Esophagus squamous epithelium (tissue), 5 donors: ENCODE results near the gene BNIP3. TPM values are rescaled to one million over a fixed set of nuclear protein-coding genes. Genes with fewer than 3 reads are reported as not detected.

Experiments used
- DNase-seq: peaks from one replicate; lab custom pipeline; 2025; lab: John Stamatoyannopoulos, UW
- H3K27ac ChIP-seq, 4 donors: fragments of 200-600 bp; sonication (generic); one replicate each; pipeline ENCODE4 v1.5.1; 2016 to 2019; ENCODE audit warnings: mild to moderate bottlenecking in 1 of 4
- H3K27me3 ChIP-seq, 4 donors: fragments of 200-600 bp; sonication (generic); 1 replicate in 3 of 4; 2 replicates in 1 of 4; pipeline versions ENCODE4 v1.5.1 to v1.6.0; 2017 to 2021; ENCODE audit warnings: antibody characterized with exemption in 1 of 4
- H3K36me3 ChIP-seq, 3 donors: fragments of 200-600 bp; sonication (generic); one replicate each; pipeline ENCODE4 v1.5.1; 2016 to 2019
- H3K4me1 ChIP-seq, 3 donors: fragments of 200-600 bp; sonication (generic); one replicate each; pipeline ENCODE4 v1.5.1; 2017 to 2019
- H3K4me3 ChIP-seq, 4 donors: fragments of 200-600 bp; sonication (generic); 1 replicate in 3 of 4; 2 replicates in 1 of 4; pipeline ENCODE4 v1.5.1; 2016 to 2019; ENCODE audit warnings: mild to moderate bottlenecking in 2 of 4, moderate library complexity in 1 of 4
- H3K9me3 ChIP-seq, 3 donors: fragments of 200-600 bp; sonication (generic); one replicate each; pipeline ENCODE4 v1.5.1; 2016 to 2019
- CTCF ChIP-seq, 6 experiments: fragments of 450-650 bp in 4 of 6; fragments of 200-600 bp in 2 of 6; sonication (generic) in 2 of 6; IDR thresholded peaks; one replicate each; pipeline ENCODE4 v1.5.1; 2016 to 2019; ENCODE audit warnings: antibody characterized with exemption in 6 of 6, mild to moderate bottlenecking in 4 of 6, moderate library complexity in 4 of 6
- POLR2A ChIP-seq, 4 donors: fragments of 450-650 bp; IDR thresholded peaks; one replicate each; pipeline ENCODE4 v1.6.1; 2017; ENCODE audit warnings: antibody characterized with exemption in 4 of 4, mild to moderate bottlenecking in 4 of 4, moderate library complexity in 3 of 4
- WGBS, 2 donors: methylation state at CpG; one replicate each; pipeline ENCODE4 v1.1.5; 2018; 5-methylcytosine and 5-hydroxymethylcytosine counted together
- intact Hi-C: fragments of 100-400 bp; cut with DNase I; formaldehyde crosslinking; loops from one replicate; pipeline ENCODE4 v1.15.0; 2022
- total RNA-seq, 4 donors: library from RNA; depleted of rRNA; stranded (reverse); fragments of >200 nt; gene quantifications; one replicate each; pipeline ENCODE4 v1.1.0, GENCODE V29; 2016
- donor health status: DM: yes; HTN: yes; CAD: no.

Gene BNIP3
- total RNA-seq, 4 donors from 2014 or later, result 35.2 to 83.8 (median 73.9) TPM

GRCh38 chr10:132023092-132023811 is 41.5 kb upstream of the BNIP3 start:
- Histone ChIP-seq H3K4me3 (peak overlapping the region in 3 of 4 donors; percentile 12 to 53 (median 23)), H3K4me1 (peaks cover 0 to 12% (median 8%) of the 10 kb centered on the region in 3 donors), H3K27me3 (peaks cover 0 to 64% (median 0%) of the 10 kb centered on the region in 4 donors), H3K9me3 (no peaks in the 10 kb centered on the region), H3K27ac (no peak overlapping the region), H3K36me3 (no peaks in the 10 kb centered on the region)
- WGBS, 2 donors, result 26 to 44% methylated on average over 12 to 18 of the region's 36 CpGs
- intact Hi-C loops, result loop anchor here (5.0 kb wide), 1 partner anchor 141 kb away; no protein-coding TSS in a partner anchor
- DNase-seq, result peak; percentile 4
- TF ChIP-seq POLR2A (IDR thresholded peaks at IDR 0.05) (no peak), CTCF (IDR thresholded peaks at IDR 0.05) (peak; percentile 59 to 92 (median 86))

GRCh38 chr10:132022241-132022640 is 40.5 kb upstream of the BNIP3 start:
- no peaks in the 10 kb centered on the region for H3K36me3 ChIP-seq
- peaks cover 0 to 12% (median 8%) of the 10 kb centered on the region in 3 donors for H3K4me1 ChIP-seq
- H3K27ac ChIP-seq, result no peak overlapping the region
- WGBS, 2 donors, result 84 to 94% methylated on average over 9 of the region's 18 CpGs
- no peak for DNase-seq
- H3K4me3 ChIP-seq, result no peak overlapping the region
- no peak for TF ChIP-seq CTCF (IDR thresholded peaks at IDR 0.05)
- TF ChIP-seq POLR2A (IDR thresholded peaks at IDR 0.05), result no peak
- no peaks in the 10 kb centered on the region for H3K9me3 ChIP-seq
- intact Hi-C loops, result loop anchor here (5.0 kb wide), 1 partner anchor 140 kb away; no protein-coding TSS in a partner anchor
- peaks cover 0 to 53% (median 0%) of the 10 kb centered on the region in 4 donors for H3K27me3 ChIP-seq

- no peak for TF ChIP-seq CTCF (IDR thresholded peaks at IDR 0.05)
- no peak for TF ChIP-seq POLR2A (IDR thresholded peaks at IDR 0.05)
- no peak overlapping the region for H3K4me3 ChIP-seq
- no peaks in the 10 kb centered on the region for H3K9me3 ChIP-seq
- WGBS, 2 donors, result 73 to 91% methylated on average over 4 to 11 of the region's 16 CpGs
- no peak overlapping the region for H3K27ac ChIP-seq
- H3K27me3 ChIP-seq, result peaks cover 0 to 47% (median 0%) of the 10 kb centered on the region in 4 donors
- DNase-seq, result no peak
- H3K36me3 ChIP-seq, result no peaks in the 10 kb centered on the region
- H3K4me1 ChIP-seq, result peaks cover 0 to 12% (median 8%) of the 10 kb centered on the region in 3 donors
- intact Hi-C loops, result loop anchor here (5.0 kb wide), 1 partner anchor 139 kb away; no protein-coding TSS in a partner anchor
Observed at GRCh38 chr10:132021504-132022143, 39.9 kb upstream of the BNIP3 start.

- H3K9me3 ChIP-seq, result no peaks in the 10 kb centered on the region
- peaks cover 0 to 42% (median 0%) of the 10 kb centered on the region in 4 donors for H3K27me3 ChIP-seq
- peaks cover 0 to 16% (median 8%) of the 10 kb centered on the region in 3 donors for H3K4me1 ChIP-seq
- no peak overlapping the region for H3K27ac ChIP-seq
- TF ChIP-seq POLR2A (IDR thresholded peaks at IDR 0.05) (no peak), CTCF (IDR thresholded peaks at IDR 0.05) (no peak)
- DNase-seq, result no peak
- H3K4me3 ChIP-seq, result no peak overlapping the region
- intact Hi-C loops, result loop anchor here (5.0 kb wide), 1 partner anchor 139 kb away; no protein-coding TSS in a partner anchor
- 92% methylated on average over 22 to 24 of the region's 24 CpGs for WGBS, 2 donors
- no peaks in the 10 kb centered on the region for H3K36me3 ChIP-seq
Observed at GRCh38 chr10:132021046-132021445, 39.3 kb upstream of the BNIP3 start.
